Lower leg skin (tissue), 4 donors: ENCODE data around the gene ZFYVE28. TPM values are rescaled to one million over a fixed set of nuclear protein-coding genes. Genes with fewer than 3 reads are reported as not detected.

Experiments used
- DNase-seq, 2 donors: peaks; one replicate each; pipeline ENCODE4 v3.0.0-alpha.2; 2019; ENCODE audit warnings: low spot score in 2 of 2
- H3K4me3 ChIP-seq: fragments of 200-600 bp; sonication (generic); 2 replicates; pipeline ENCODE4 v1.5.1; 2017; ENCODE audit warnings: mild to moderate bottlenecking, low read depth; ENCODE audit not compliant: poor library complexity, severe bottlenecking
- CTCF ChIP-seq, 3 donors: fragments of 450-650 bp; IDR thresholded peaks; one replicate each; pipeline ENCODE4 v1.5.1; 2016; ENCODE audit warnings: antibody characterized with exemption in 3 of 3, mild to moderate bottlenecking in 3 of 3, moderate library complexity in 2 of 3
- POLR2A ChIP-seq, 2 donors: fragments of 450-650 bp; IDR thresholded peaks; one replicate each; pipeline ENCODE4 v1.6.1; 2016 to 2017; ENCODE audit warnings: antibody characterized with exemption in 2 of 2, mild to moderate bottlenecking in 1 of 2, moderate library complexity in 1 of 2
- WGBS, 2 donors: methylation state at CpG; one replicate each; pipeline ENCODE4 v1.1.5; 2018; 5-methylcytosine and 5-hydroxymethylcytosine counted together
- intact Hi-C: fragments of 100-400 bp; cut with DNase I; formaldehyde crosslinking; loops from one replicate; pipeline ENCODE4 v1.15.0; 2023; ENCODE audit warnings: low total_unique reads
- total RNA-seq, 4 donors: library from RNA; depleted of rRNA; stranded (reverse); fragments of >200 nt; gene quantifications; one replicate each; pipeline ENCODE4 v1.1.0, GENCODE V29; 2016

Gene ZFYVE28
- total RNA-seq, 4 donors from 2014 or later: 5.0 to 12.8 (median 9.9) TPM

- DNase-seq: peak in 1 of 2 donors; percentile 82
- intact Hi-C loops: no loop called here
- no peak overlapping the region for H3K4me3 ChIP-seq
- TF ChIP-seq POLR2A (IDR thresholded peaks at IDR 0.05) (no peak), CTCF (IDR thresholded peaks at IDR 0.05) (no peak)
- 92 to 97% methylated on average over 8 to 11 of the region's 14 CpGs for WGBS, 2 donors
Observed at GRCh38 chr4:2289311-2289954, 129.0 kb downstream of the ZFYVE28 start.

GRCh38 chr4:2288051-2288541 lies 130.3 kb downstream of the ZFYVE28 start:
- intact Hi-C loops: no loop called here
- 81 to 86% methylated on average over 5 to 8 of the region's 10 CpGs for WGBS, 2 donors
- TF ChIP-seq CTCF (IDR thresholded peaks at IDR 0.05): no peak
- H3K4me3 ChIP-seq: no peak overlapping the region
- peak in 1 of 2 donors; percentile 75 for DNase-seq

GRCh38 chr4:2287594-2287915 lies 130.9 kb downstream of the ZFYVE28 start:
- WGBS, 2 donors: 78 to 88% methylated on average over 8 to 9 of the region's 9 CpGs
- TF ChIP-seq CTCF (IDR thresholded peaks at IDR 0.05) (no peak), POLR2A (IDR thresholded peaks at IDR 0.05) (no peak)

GRCh38 chr4:2286904-2287593 lies 131.4 kb downstream of the ZFYVE28 start:
- no peak overlapping the region for H3K4me3 ChIP-seq
- no peak for DNase-seq
- no peak for TF ChIP-seq POLR2A (IDR thresholded peaks at IDR 0.05)
- no peak for TF ChIP-seq CTCF (IDR thresholded peaks at IDR 0.05)
- intact Hi-C loops: no loop called here
- WGBS, 2 donors: 82 to 85% methylated on average over 17 to 19 of the region's 19 CpGs

More at GRCh38 chr4:2287594-2287915, 130.9 kb downstream of the ZFYVE28 start:
- no peak for DNase-seq
- intact Hi-C loops: no loop called here
- H3K4me3 ChIP-seq: no peak overlapping the region

GRCh38 chr4:2285613-2286381 lies 132.6 kb downstream of the ZFYVE28 start:
- intact Hi-C loops: no loop called here
- no peak overlapping the region for H3K4me3 ChIP-seq
- no peak for DNase-seq
- TF ChIP-seq POLR2A (IDR thresholded peaks at IDR 0.05): no peak
- TF ChIP-seq CTCF (IDR thresholded peaks at IDR 0.05): no peak
- WGBS, 2 donors: 75 to 76% methylated on average over 23 to 27 of the region's 27 CpGs
